Duodenal mucosa (tissue), 2 donors: ENCODE data around the gene MRPS10.
A peak's percentile ranks its signal among the peaks of the same experiment; 100 is the strongest.
"Not testable (repeated sequence)": the region's sequence is repeated elsewhere in the genome, so short reads cannot be mapped to it uniquely, and the experiment has no call there.

Experiments used
- H3K27ac ChIP-seq: one replicate; pipeline ENCODE4 v1.7.0; 2013; ENCODE audit warnings: low read depth, low read length
- H3K27me3 ChIP-seq, 2 donors: one replicate each; pipeline ENCODE4 v1.7.0; 2013; ENCODE audit warnings: low read length in 2 of 2, control low read depth in 1 of 2; ENCODE audit not compliant: insufficient read depth in 2 of 2, control insufficient read depth in 1 of 2
- H3K36me3 ChIP-seq, 2 donors: one replicate each; pipeline ENCODE4 v1.7.0; 2013; ENCODE audit warnings: low read length in 2 of 2, control low read depth in 1 of 2; ENCODE audit not compliant: insufficient read depth in 2 of 2, control insufficient read depth in 1 of 2
- H3K4me1 ChIP-seq, 2 donors: one replicate each; pipeline ENCODE4 v1.7.0; 2013; ENCODE audit warnings: low read length in 2 of 2, control low read depth in 1 of 2; ENCODE audit not compliant: insufficient read depth in 2 of 2, control insufficient read depth in 1 of 2
- H3K4me3 ChIP-seq, 2 donors: one replicate each; pipeline ENCODE4 v1.7.0; 2013; ENCODE audit warnings: low read length in 2 of 2, low read depth in 1 of 2
- H3K9ac ChIP-seq, 2 donors: one replicate each; pipeline ENCODE4 v1.7.0; 2013; ENCODE audit warnings: low read length in 2 of 2, low read depth in 1 of 2
- H3K9me3 ChIP-seq, 2 donors: one replicate each; pipeline ENCODE4 v1.7.0; 2013; ENCODE audit warnings: low read length in 2 of 2, control low read depth in 1 of 2; ENCODE audit not compliant: control insufficient read depth in 1 of 2

The MRPS10 gene

GRCh38 chr6:42216495-42216894, 1.2 kb downstream of the MRPS10 start:
- not testable (repeated sequence) for H3K9me3 ChIP-seq, H3K27ac ChIP-seq, H3K27me3 ChIP-seq
- peaks cover 15 to 25% of the 10 kb centered on the region in 2 donors for H3K36me3 ChIP-seq
- peak overlapping the region in 1 of 2 donors; percentile 88 for H3K9ac ChIP-seq
- peaks cover 0 to 15% of the 10 kb centered on the region in 2 donors for H3K4me1 ChIP-seq
- H3K4me3 ChIP-seq: peak overlapping the region; percentile 92 to 93

GRCh38 chr6:42212442-42212841, 5.2 kb downstream of the MRPS10 start:
- H3K36me3 ChIP-seq: peaks cover 36 to 59% of the 10 kb centered on the region in 2 donors
- H3K9ac ChIP-seq: no peak overlapping the region
- no peak overlapping the region for H3K4me3 ChIP-seq
- no peak overlapping the region for H3K27ac ChIP-seq
- H3K9me3 ChIP-seq: no peaks in the 10 kb centered on the region
- H3K4me1 ChIP-seq: peaks cover 0 to 15% of the 10 kb centered on the region in 2 donors
- H3K27me3 ChIP-seq: no peaks in the 10 kb centered on the region

GRCh38 chr6:42211726-42212125, 5.9 kb downstream of the MRPS10 start:
- Histone ChIP-seq H3K27me3 (no peaks in the 10 kb centered on the region), H3K9me3 (no peaks in the 10 kb centered on the region), H3K4me3 (no peak overlapping the region), H3K4me1 (peaks cover 0 to 9% of the 10 kb centered on the region in 2 donors), H3K9ac (no peak overlapping the region), H3K27ac (no peak overlapping the region), H3K36me3 (peaks cover 36 to 60% of the 10 kb centered on the region in 2 donors)

GRCh38 chr6:42210551-42210950, 7.1 kb downstream of the MRPS10 start:
- H3K27me3 ChIP-seq: no peaks in the 10 kb centered on the region
- H3K4me1 ChIP-seq: peaks cover 0 to 2% of the 10 kb centered on the region in 2 donors
- H3K4me3 ChIP-seq: no peak overlapping the region
- no peak overlapping the region for H3K27ac ChIP-seq
- no peak overlapping the region for H3K9ac ChIP-seq
- H3K9me3 ChIP-seq: no peaks in the 10 kb centered on the region
- peaks cover 36 to 66% of the 10 kb centered on the region in 2 donors for H3K36me3 ChIP-seq

- not testable (repeated sequence) for H3K27ac ChIP-seq, H3K9ac ChIP-seq, H3K4me3 ChIP-seq, H3K4me1 ChIP-seq, H3K27me3 ChIP-seq, H3K9me3 ChIP-seq
- peaks cover 27 to 51% of the 10 kb centered on the region in 2 donors for H3K36me3 ChIP-seq
Observed at GRCh38 chr6:42207559-42207958, 10.1 kb downstream of the MRPS10 start.

- Histone ChIP-seq H3K27ac (no peak overlapping the region), H3K27me3 (no peaks in the 10 kb centered on the region), H3K4me1 (peaks cover 8 to 11% of the 10 kb centered on the region in 2 donors), H3K36me3 (peaks cover 10 to 28% of the 10 kb centered on the region in 2 donors), H3K9ac (no peak overlapping the region), H3K9me3 (no peaks in the 10 kb centered on the region), H3K4me3 (peak overlapping the region in 1 of 2 donors; percentile 43)
Observed at GRCh38 chr6:42204768-42205282, 12.8 kb downstream of the MRPS10 start.

- Histone ChIP-seq H3K36me3 (peaks cover 2 to 12% of the 10 kb centered on the region in 2 donors), H3K27ac (no peak overlapping the region), H3K4me3 (no peak overlapping the region), H3K9ac (no peak overlapping the region), H3K9me3 (peaks cover 0 to 3% of the 10 kb centered on the region in 2 donors), H3K4me1 (peaks cover 8 to 12% of the 10 kb centered on the region in 2 donors), H3K27me3 (no peaks in the 10 kb centered on the region)
Observed at GRCh38 chr6:42203183-42203582, 14.5 kb downstream of the MRPS10 start.

GRCh38 chr6:42202131-42202915, 15.3 kb downstream of the MRPS10 start:
- H3K4me1 ChIP-seq: peaks cover 16 to 20% of the 10 kb centered on the region in 2 donors
- not testable (repeated sequence) for H3K27ac ChIP-seq, H3K36me3 ChIP-seq, H3K9ac ChIP-seq, H3K4me3 ChIP-seq, H3K9me3 ChIP-seq, H3K27me3 ChIP-seq

- H3K4me1 ChIP-seq: peaks cover 16 to 21% of the 10 kb centered on the region in 2 donors
- H3K9ac ChIP-seq: no peak overlapping the region
- H3K36me3 ChIP-seq: peaks cover 0 to 3% of the 10 kb centered on the region in 2 donors
- H3K27me3 ChIP-seq: no peaks in the 10 kb centered on the region
- no peak overlapping the region for H3K27ac ChIP-seq
- no peak overlapping the region for H3K4me3 ChIP-seq
- H3K9me3 ChIP-seq: peaks cover 0 to 3% of the 10 kb centered on the region in 2 donors
Observed at GRCh38 chr6:42201382-42201781, 16.3 kb downstream of the MRPS10 start.

- H3K36me3 ChIP-seq: no peaks in the 10 kb centered on the region
- H3K4me3 ChIP-seq: no peak overlapping the region
- H3K9me3 ChIP-seq: peaks cover 0 to 3% of the 10 kb centered on the region in 2 donors
- H3K9ac ChIP-seq: no peak overlapping the region
- H3K27me3 ChIP-seq: no peaks in the 10 kb centered on the region
- H3K27ac ChIP-seq: no peak overlapping the region
- peaks cover 13 to 21% of the 10 kb centered on the region in 2 donors for H3K4me1 ChIP-seq
Observed at GRCh38 chr6:42200035-42200434, 17.6 kb downstream of the MRPS10 start.
